Glutamatergic neuron (in vitro differentiated cells): ENCODE data around the gene SPEM1. TPM values are rescaled to one million over a fixed set of nuclear protein-coding genes. Genes with fewer than 3 reads are reported as not detected.

ENCODE experiments used
- DNase-seq: peaks from one replicate; pipeline ENCODE4 v3.0.0; 2022
- H3K27ac Mint-ChIP-seq: one replicate; pipeline ENCODE4 v1.8.0; 2020; ENCODE audit warnings: mild to moderate bottlenecking, mixed read lengths, inconsistent platforms; ENCODE audit not compliant: unreplicated experiment
- H3K27me3 Mint-ChIP-seq: one replicate; pipeline ENCODE4 v1.8.0; 2020; ENCODE audit warnings: mild to moderate bottlenecking, moderate library complexity, mixed read lengths, inconsistent platforms; ENCODE audit not compliant: unreplicated experiment
- H3K36me3 Mint-ChIP-seq: one replicate; pipeline ENCODE4 v1.8.0; 2020; ENCODE audit warnings: mild to moderate bottlenecking, mixed read lengths, inconsistent platforms; ENCODE audit not compliant: unreplicated experiment
- H3K4me1 Mint-ChIP-seq: one replicate; pipeline ENCODE4 v1.8.0; 2020; ENCODE audit warnings: mild to moderate bottlenecking, low read depth, mixed read lengths, inconsistent platforms; ENCODE audit not compliant: unreplicated experiment
- H3K4me3 Mint-ChIP-seq: one replicate; pipeline ENCODE4 v1.8.0; 2020; ENCODE audit warnings: mild to moderate bottlenecking, mixed read lengths, inconsistent platforms; ENCODE audit not compliant: unreplicated experiment
- H3K9me3 Mint-ChIP-seq: one replicate; pipeline ENCODE4 v1.8.0; 2020; ENCODE audit warnings: mild to moderate bottlenecking, moderate library complexity, mixed read lengths, inconsistent platforms; ENCODE audit not compliant: unreplicated experiment
- CTCF ChIP-seq: fragments of 200-600 bp; sonication (generic); IDR thresholded peaks from one replicate; pipeline ENCODE4 v1.5.0; 2021; ENCODE audit not compliant: partially characterized antibody, unreplicated experiment
- total RNA-seq: library from RNA; stranded (reverse); fragmentation: NEBNext Ultra II Directional; extraction: Animal tissue kit (Norgen Biotek cat#: 25700); gene quantifications from one replicate; pipeline ENCODE4 v1.2.1, GENCODE V29; 2021; ENCODE audit not compliant: unreplicated experiment

Gene SPEM1
- total RNA-seq, 1 donor from 2014 or later: not detected

GRCh38 chr17:7428557-7428956, 8.4 kb downstream of the SPEM1 start, which contains the start of gene SPEM3:
TSS of gene SPEM3 (plus strand) at chr17:7428857. CDS start at chr17:7428903, 46 bp downstream.
- Mint-ChIP-seq H3K4me1 (no peaks in the 10 kb centered on the region), H3K9me3 (peaks cover 5% of the 10 kb centered on the region), H3K4me3 (no peak within 1 kb of the TSS), H3K27ac (no peak within 1 kb of the TSS), H3K27me3 (peaks cover 11% of the 10 kb centered on the region), H3K36me3 (no peaks in the 10 kb centered on the region)
- no peak for TF ChIP-seq CTCF
- DNase-seq: no peak

- Mint-ChIP-seq H3K36me3 (no peaks in the 10 kb centered on the region), H3K27ac (no peak overlapping the region), H3K27me3 (peaks cover 11% of the 10 kb centered on the region), H3K9me3 (peaks cover 3% of the 10 kb centered on the region), H3K4me1 (no peaks in the 10 kb centered on the region), H3K4me3 (no peak overlapping the region)
- DNase-seq: no peak
- TF ChIP-seq CTCF: no peak
Measured at GRCh38 chr17:7429722-7430121, 9.6 kb downstream of the SPEM1 start.

- Mint-ChIP-seq H3K4me1 (peaks cover 3% of the 10 kb centered on the region), H3K9me3 (peaks cover 9% of the 10 kb centered on the region), H3K36me3 (no peaks in the 10 kb centered on the region), H3K27ac (no peak overlapping the region), H3K27me3 (peaks cover 7% of the 10 kb centered on the region), H3K4me3 (no peak overlapping the region)
- DNase-seq: no peak
- no peak for TF ChIP-seq CTCF
Measured at GRCh38 chr17:7431231-7431630, 11.1 kb downstream of the SPEM1 start.

- Mint-ChIP-seq H3K4me3 (no peak overlapping the region), H3K27ac (no peak overlapping the region), H3K4me1 (peaks cover 3% of the 10 kb centered on the region), H3K27me3 (peaks cover 10% of the 10 kb centered on the region), H3K36me3 (no peaks in the 10 kb centered on the region), H3K9me3 (peaks cover 9% of the 10 kb centered on the region)
- no peak for TF ChIP-seq CTCF
- no peak for DNase-seq
Measured at GRCh38 chr17:7432296-7432695, 12.2 kb downstream of the SPEM1 start.

GRCh38 chr17:7435676-7436555, 15.8 kb downstream of the SPEM1 start:
- Mint-ChIP-seq H3K27me3 (peaks cover 19% of the 10 kb centered on the region), H3K4me3 (peak overlapping the region; percentile 87), H3K4me1 (peaks cover 12% of the 10 kb centered on the region), H3K9me3 (peaks cover 20% of the 10 kb centered on the region), H3K36me3 (no peaks in the 10 kb centered on the region), H3K27ac (no peak overlapping the region)
- DNase-seq: peak; percentile 53
- TF ChIP-seq CTCF: no peak
